NCI-H1048 (cell line): Measurements from ENCODE around the gene CDYL.

ENCODE experiments used
- DNase-seq: peaks from one replicate; lab custom pipeline; 2025; lab: John Stamatoyannopoulos, UW

CDYL gene

GRCh38 chr6:4964675-4965561 lies 188.7 kb downstream of the CDYL start:
- no peak for DNase-seq

- no peak for DNase-seq
Observed at GRCh38 chr6:4965562-4966389, 189.6 kb downstream of the CDYL start.

DNA sequence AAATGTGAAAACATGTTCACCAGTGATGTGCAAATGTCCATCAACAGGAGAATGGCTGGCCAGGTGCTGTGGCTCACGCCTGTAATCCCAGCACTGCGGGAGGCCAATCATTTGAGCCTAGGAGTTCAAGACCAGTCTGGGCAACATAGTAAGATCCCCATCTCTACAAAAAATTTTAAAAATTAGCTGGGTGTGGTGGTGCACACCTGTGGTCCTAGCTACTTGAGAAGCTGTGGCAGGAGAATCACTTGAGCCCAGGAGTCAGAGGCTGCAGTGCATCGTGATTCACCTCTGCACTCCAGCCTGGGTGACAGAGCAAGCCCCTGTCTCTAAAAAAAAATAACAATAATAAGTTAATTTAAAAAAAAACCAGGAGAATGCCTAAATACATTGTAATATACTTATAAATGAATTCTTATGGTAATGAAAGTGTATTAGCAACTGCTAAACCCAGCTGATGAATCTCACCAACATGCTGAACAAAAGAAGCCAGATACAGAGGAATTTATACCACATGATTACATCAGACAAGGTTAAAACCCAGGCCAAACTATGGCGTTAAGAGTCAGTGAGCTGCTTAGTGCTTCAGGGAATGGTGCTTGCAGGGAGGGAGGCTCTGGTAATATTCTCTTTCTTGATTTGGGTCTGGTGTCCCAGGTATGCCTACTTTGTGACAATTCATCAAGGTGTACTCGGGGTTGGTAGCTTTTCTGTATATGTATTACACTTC lies 191.3 kb downstream of the CDYL start:
- no peak for DNase-seq

DNA sequence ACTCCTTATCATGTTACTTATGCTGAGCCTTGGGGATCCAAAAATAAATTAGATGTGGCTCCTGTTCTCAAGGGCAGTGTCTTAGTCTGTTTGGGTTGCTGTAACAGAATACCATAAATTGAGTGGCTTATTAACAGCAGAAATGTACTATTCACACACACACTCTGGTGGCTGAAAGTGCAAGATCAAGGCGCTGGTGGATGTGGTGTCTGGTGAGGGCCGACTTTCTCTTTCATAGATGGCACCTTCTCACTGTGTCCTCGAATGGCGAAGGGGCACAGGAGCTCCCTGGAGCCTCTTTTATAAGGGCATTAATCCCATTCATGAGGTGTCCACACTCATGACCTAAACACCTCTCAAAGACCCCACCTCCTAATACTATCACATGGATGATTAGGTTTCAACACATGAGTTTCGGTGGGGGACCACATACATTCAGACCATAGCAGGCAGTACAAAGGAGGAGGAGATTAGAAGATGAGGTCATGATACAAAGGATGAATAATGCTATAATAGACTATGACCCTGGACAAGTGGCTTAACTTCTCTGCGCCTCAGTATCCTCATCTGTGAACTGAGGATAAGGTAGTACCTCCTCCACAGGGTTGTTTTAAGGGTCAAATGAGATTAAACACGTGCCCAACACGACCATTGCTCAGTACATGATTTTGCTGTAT lies 193.5 kb downstream of the CDYL start:
- no peak for DNase-seq

DNA sequence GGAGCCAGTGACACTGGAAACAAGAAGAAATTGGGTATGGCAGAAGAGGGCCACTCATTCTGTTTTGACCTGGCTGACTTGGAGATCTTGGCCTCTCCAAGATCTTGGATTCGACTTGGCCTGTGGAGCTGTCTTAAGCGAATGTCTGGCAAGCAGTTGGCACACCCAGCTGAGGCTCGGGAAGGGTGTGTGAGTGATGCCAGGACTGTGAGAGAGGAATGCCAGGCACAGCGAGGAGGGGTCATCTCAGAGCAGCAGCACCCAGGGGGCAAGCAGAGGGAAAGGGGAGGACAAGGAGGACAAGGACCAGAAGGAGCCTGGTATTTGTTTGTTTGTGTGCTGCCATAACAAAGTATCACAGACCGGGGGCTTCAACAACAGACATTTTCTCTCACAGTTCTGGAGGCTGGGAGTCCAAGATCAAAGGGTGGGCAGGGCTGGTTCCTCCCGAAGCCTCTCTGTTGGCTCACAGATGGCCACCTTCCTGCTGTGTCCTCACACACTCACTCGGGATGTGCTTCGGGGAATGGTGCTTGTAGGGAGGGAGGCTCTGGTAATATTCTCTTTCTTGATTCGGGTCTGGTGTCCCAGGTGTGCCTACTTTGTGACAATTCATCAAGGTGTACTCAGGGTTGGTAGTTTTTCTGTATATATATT lies 194.7 kb downstream of the CDYL start:
- no peak for DNase-seq

- no peak for DNase-seq
Observed at GRCh38 chr6:4971851-4972250, 195.6 kb downstream of the CDYL start.

DNA sequence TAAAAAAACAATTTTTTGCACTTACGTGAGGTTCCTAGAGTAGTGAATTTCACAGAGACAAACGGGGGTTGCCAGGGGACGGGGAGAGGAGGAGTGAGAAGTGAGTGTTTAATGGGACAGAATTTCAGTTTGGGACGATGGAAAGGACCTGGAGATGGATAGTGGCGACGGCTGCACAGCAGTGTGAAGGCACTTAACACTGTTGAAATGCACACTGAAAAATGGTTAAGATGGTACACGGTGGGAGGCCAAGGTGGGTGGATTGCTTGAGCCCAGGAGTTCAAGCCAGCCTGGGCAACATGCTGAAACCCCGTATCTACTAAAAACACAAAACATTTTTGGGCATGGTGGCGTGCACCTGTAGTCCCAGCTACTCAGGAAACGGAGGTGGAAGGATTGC lies 196.2 kb downstream of the CDYL start:
- no peak for DNase-seq

DNA sequence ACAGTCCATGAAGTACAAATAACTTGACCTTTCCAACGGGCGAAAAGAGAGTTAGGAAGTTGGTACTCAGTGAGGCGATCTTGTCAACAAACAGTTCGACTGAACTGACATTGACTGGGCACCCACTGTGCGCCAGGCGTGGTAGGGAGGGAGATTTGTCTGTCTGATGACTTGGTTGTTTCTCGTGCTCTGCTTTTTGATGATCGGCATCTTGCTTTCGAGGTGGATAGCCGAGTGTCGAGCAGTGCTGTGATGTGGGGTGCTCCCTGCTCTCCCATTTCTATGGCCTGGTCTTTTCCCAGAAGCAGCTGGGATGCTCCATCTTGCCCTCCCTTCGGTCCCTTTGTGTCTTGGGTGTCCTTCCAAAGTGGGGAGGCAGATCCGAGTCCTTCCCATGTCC lies 197.2 kb downstream of the CDYL start:
- DNase-seq = no peak

DNA sequence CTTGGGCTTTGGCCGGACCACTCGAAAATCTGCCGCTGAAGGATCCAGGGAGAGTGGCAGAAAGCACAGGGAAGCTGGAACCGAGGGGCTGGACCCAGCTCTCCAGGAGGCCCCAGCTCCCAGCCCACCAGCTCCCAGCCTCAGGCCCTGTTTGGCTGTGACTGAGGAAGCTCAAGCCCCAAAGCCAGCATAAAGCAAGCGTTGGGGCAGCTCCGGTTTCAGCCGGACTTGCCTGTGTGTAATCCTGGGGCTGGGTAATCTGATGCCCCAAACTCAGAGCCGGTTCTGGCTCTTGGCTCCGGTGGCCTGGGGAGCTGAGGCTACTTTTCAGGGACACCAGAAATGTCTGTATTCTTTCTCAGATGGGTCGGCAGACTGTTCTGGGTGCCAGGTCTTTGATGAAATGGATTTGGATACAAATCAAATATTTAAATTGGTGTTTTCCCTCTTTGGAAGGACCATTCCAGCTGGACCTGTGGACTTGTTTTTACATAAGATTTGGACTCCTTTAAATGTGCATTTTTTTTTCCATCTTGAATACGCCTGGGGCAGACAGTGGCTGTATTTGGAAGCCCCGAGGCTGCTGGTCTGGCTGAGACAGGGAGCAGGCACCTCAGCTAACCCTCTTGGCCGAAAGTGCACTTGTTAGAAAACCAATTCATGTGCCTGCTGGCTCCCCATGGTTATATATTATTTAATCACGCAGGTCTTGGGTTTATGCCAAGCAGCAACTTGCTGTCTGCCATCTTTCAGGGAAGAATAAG lies 198.0 kb downstream of the CDYL start:
- DNase-seq = no peak

- no peak for DNase-seq
Observed at GRCh38 chr6:4974962-4975361, 198.8 kb downstream of the CDYL start.

DNA sequence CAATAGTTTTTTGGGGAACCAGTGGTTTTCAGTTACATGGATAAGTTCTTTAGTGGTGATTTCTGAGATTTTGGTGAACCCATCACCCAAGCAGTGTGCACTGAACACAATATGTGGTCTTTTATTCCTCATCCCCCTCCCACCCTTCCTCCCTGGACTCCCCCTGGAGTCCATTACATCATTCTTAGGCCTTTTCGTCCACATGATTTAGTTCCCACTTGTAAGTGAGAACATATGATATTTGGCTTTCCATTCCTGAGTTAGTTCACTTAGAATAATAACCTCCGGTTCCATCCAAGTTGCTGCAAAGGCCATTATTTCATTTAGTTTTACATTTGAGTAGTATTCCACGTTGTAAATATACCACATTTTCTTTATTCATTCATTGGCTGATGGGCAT lies 199.3 kb downstream of the CDYL start:
- DNase-seq = no peak

GRCh38 chr6:4977468-4977867 lies 201.3 kb downstream of the CDYL start:
- no peak for DNase-seq

DNA sequence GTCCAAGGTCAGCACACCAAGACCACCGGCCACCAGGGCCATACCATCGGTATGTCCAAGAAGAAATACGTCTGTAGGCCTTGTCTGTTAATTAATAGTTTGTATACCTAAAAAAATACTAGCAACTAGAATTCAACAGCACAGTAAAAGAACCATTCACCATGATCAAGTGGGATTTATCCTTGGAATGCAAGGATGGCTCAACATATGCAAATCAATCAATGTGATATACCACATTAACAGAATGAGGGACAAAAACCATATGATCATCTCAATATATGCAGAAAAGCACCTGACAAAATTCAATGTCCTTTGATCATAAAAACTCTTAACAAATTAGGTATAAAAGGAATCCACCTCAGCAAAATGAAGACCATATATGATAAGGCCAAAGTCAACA lies 203.2 kb downstream of the CDYL start:
- no peak for DNase-seq

- DNase-seq = no peak
Observed at GRCh38 chr6:4981761-4982160, 205.6 kb downstream of the CDYL start.

- no peak for DNase-seq
Observed at GRCh38 chr6:4983322-4983721, 207.1 kb downstream of the CDYL start.

DNA sequence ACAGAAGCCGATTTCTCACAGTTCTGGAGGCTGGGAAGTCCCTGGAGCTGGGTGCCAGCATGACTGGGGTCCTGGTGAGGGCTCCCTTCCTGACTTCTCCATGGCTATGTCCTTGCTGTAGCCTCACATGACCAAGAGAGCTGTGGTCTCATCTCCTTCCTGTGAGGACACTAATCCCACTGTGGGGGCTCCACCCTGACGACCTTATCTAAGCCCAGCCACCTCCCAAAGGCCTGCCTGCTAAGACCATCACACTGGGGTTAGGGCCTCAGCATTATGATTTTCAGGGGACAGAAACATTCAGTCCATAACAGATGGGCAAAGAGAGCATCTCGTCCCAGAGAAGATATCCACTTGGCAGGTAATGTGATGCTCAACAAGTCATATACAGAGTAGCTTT lies 210.8 kb downstream of the CDYL start:
- DNase-seq = no peak

- no peak for DNase-seq
Observed at GRCh38 chr6:4987432-4987831, 211.2 kb downstream of the CDYL start.

GRCh38 chr6:4994741-4995140 lies 218.5 kb downstream of the CDYL start:
- DNase-seq = no peak

- no peak for DNase-seq
Observed at GRCh38 chr6:4997862-4998261, 221.7 kb downstream of the CDYL start.

- no peak for DNase-seq
Observed at GRCh38 chr6:4999586-4999985, 223.4 kb downstream of the CDYL start.
